B cell (primary cell): ENCODE results near the gene LPAR2.

Experiments used
- EZH2 ChIP-seq: IDR thresholded peaks from 2 replicates; pipeline ENCODE4 v1.6.1; 2012; ENCODE audit warnings: borderline replicate concordance, low read depth, mild to moderate bottlenecking, moderate library complexity, low read length; ENCODE audit not compliant: insufficient read depth, poor library complexity, severe bottlenecking
- TF ChIP-seq, protein P1 (sequence below): fragments of 200-600 bp; IDR thresholded peaks from one replicate; pipeline ENCODE4 v1.8.0; 2022; ENCODE audit warnings: antibody characterized with exemption, mild to moderate bottlenecking

DNA sequence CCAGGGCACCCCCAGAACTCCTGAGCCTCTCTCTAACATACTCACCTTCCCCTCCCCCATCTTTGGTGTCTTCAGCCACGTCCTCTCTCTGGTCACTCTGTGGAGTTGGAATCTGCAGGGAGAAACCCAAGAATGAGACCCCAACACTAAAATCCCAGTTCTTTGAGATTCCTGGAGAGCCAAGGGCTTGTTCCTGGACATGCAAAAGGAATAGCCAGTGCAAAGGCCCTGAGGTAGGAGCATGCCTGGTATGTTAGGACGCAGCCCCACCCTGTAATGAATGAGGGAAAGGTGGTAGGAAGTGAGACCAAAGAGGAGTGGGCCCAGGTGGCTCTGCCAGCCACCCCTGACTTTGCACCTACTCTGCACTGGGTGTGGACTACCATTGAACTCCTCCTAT is 2.4 kb upstream of the LPAR2 start:
- TF ChIP-seq, protein P1, sequence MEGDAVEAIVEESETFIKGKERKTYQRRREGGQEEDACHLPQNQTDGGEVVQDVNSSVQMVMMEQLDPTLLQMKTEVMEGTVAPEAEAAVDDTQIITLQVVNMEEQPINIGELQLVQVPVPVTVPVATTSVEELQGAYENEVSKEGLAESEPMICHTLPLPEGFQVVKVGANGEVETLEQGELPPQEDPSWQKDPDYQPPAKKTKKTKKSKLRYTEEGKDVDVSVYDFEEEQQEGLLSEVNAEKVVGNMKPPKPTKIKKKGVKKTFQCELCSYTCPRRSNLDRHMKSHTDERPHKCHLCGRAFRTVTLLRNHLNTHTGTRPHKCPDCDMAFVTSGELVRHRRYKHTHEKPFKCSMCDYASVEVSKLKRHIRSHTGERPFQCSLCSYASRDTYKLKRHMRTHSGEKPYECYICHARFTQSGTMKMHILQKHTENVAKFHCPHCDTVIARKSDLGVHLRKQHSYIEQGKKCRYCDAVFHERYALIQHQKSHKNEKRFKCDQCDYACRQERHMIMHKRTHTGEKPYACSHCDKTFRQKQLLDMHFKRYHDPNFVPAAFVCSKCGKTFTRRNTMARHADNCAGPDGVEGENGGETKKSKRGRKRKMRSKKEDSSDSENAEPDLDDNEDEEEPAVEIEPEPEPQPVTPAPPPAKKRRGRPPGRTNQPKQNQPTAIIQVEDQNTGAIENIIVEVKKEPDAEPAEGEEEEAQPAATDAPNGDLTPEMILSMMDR: no peak
- TF ChIP-seq EZH2: no peak
